K562 (cell line): ENCODE data around the gene BCL2L12. TPM values are rescaled to one million over a fixed set of nuclear protein-coding genes. Genes with fewer than 3 reads are reported as not detected.

Source experiments
- AFF1 ChIP-seq, 2 experiments: fragments of 450-650 bp; IDR thresholded peaks; 2 replicates each; pipeline ENCODE4 v1.6.1; 2018; ENCODE audit warnings: mild to moderate bottlenecking in 2 of 2, low read depth in 1 of 2; ENCODE audit not compliant: partially characterized antibody in 2 of 2
- CBX1 ChIP-seq: sonication (generic); IDR thresholded peaks from 2 replicates; pipeline ENCODE4 v1.6.1; 2016; ENCODE audit warnings: antibody characterized with exemption, low read depth, mild to moderate bottlenecking
- E2F8 ChIP-seq: fragments of 450-650 bp; IDR thresholded peaks from 2 replicates; pipeline ENCODE4 v1.7.1; 2018; ENCODE audit warnings: mild to moderate bottlenecking, low read depth; ENCODE audit not compliant: partially characterized antibody
- NR4A1 ChIP-seq, 2 experiments: fragments of 250-450 bp in 1 of 2; fragments of 450-650 bp in 1 of 2; sonication (Bioruptor Pico) in 1 of 2; IDR thresholded peaks; 2 replicates each; pipeline versions ENCODE4 v1.4.0 to v1.6.1; 2016 to 2020; ENCODE audit warnings: mild to moderate bottlenecking in 2 of 2, missing compliant biosample characterization in 1 of 2, missing genetic modification characterization in 1 of 2, moderate library complexity in 1 of 2
- OTX1 ChIP-seq: fragments of 450-650 bp; formaldehyde crosslinking; IDR thresholded peaks from 2 replicates; pipeline ENCODE4 v1.4.0; 2022; ENCODE audit warnings: mild to moderate bottlenecking
- SPI1 ChIP-seq: IDR thresholded peaks from 2 replicates; pipeline ENCODE4 v1.6.1; 2011; ENCODE audit warnings: low read depth, low read length, control low read depth, borderline replicate concordance
- ZNF318 ChIP-seq, 2 experiments: fragments of 450-650 bp; IDR thresholded peaks; 2 replicates each; pipeline ENCODE4 v1.6.1; 2016; ENCODE audit warnings: mild to moderate bottlenecking in 2 of 2, borderline replicate concordance in 1 of 2, low read depth in 1 of 2, moderate library complexity in 1 of 2
- ZNF436 ChIP-seq: fragments of 250-450, 450-650 bp; sonication (Bioruptor Pico); formaldehyde crosslinking; IDR thresholded peaks from 2 replicates; pipeline ENCODE4 v1.7.0; 2020; ENCODE audit warnings: mild to moderate bottlenecking
- polyA plus RNA-seq, 8 experiments: library from polyadenylated mRNA; depleted of rRNA in 4 of 8; stranded (reverse) in 5 of 8; unstranded in 3 of 8; fragments of >200 nt; fragmentation: Nextera tagmentation in 2 of 8; fragmentation: Illumina TruSeq in 1 of 8; extraction: Ambion mirVana in 2 of 8; extraction: Trizol in 1 of 8; gene quantifications; 2 replicates each; pipeline versions ENCODE4 v1.2.1 to v1.2.3, GENCODE V29; 2011 to 2014; ENCODE audit warnings: inconsistent platforms in 1 of 8, missing spikeins in 1 of 8
- total RNA-seq, 7 experiments: library from RNA; depleted of rRNA in 6 of 7; stranded (reverse); fragments of >200 nt in 6 of 7; fragmentation: Illumina TruSeq in 2 of 7; extraction: Trizol in 2 of 7; gene quantifications; 2 replicates each; pipeline versions ENCODE4 v1.2.1 to v1.2.3, GENCODE V29; 2011 to 2021; ENCODE audit warnings: low replicate concordance in 1 of 7

The BCL2L12 gene
- total and polyA plus RNA-seq, 9 of the 15 experiments (the other 6 are each of a cell fraction or from before 2014, with no cell fraction given) = 7.4 to 263 (median 81.2) TPM

- TF ChIP-seq AFF1 (IDR thresholded peaks at IDR 0.05; ENCODE audit: low read depth in 1 of 2, partially characterized antibody in 2 of 2) (peak in 1 of 2 experiments; percentile 56), CBX1 (peak; percentile 87), OTX1 (CRISPR knock-in tag) (0 out of 2 replicates have a peak, but pooled peaks have one; percentile 5), SPI1 (peak; percentile 57; the same call in 1 of the 2 replicates), NR4A1 (CRISPR knock-in tag; IDR thresholded peaks at IDR 0.05) (no peak), NR4A1 (tag; IDR thresholded peaks at IDR 0.05) (0 out of 2 replicates have a peak, but pooled peaks have one; percentile 55), ZNF436 (CRISPR knock-in tag) (peak; percentile 99), E2F8 (peak; percentile 30), ZNF318 (IDR thresholded peaks at IDR 0.05; ENCODE audit: borderline replicate concordance in 1 of 2, low read depth in 1 of 2) (no peak)
Measured at GRCh38 chr19:49676136-49676783, 10.5 kb downstream of the BCL2L12 start (continued).
